ENCODE results near the gene PNMA6E. TPM values are rescaled to one million over a fixed set of nuclear protein-coding genes. Genes with fewer than 3 reads are reported as not detected.

The PNMA6E gene
- total RNA-seq, 3 donors from 2014 or later = not detected

DNA sequence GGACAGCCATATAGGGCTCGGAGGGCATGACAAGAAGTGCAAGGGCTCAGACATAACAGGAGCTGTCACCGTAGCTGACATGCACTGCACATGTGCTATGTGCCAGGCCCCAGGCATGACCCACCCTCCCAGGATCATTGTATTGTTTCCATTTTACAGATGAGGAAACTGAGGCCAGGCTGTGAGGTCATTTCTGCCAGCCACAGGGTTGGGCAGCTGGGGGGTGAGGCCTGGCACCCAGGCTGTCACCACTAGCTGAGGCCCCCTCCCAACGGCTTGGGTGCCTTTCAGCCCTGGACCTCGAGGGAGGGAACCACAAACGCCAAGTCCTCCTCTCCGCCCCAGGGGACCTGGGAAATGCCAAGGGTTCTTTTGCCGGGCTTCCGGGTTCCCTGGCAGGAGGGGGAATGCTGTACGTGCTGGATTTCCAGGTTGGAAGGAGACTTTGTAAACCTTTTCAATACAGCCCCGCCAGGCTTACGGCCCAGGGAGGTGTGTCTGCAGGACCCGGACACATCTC, 32.1 kb upstream of the PNMA6E start:
- Histone ChIP-seq H3K36me3 (ENCODE audit: low read depth) (no peaks in the 10 kb centered on the region), H3K4me1 (ENCODE audit: low read depth) (no peaks in the 10 kb centered on the region), H3K9me3 (no peaks in the 10 kb centered on the region), H3K4me3 (no peak overlapping the region)
- DNase-seq (no peak), ATAC-seq (no peak)
- TF ChIP-seq, protein P1, sequence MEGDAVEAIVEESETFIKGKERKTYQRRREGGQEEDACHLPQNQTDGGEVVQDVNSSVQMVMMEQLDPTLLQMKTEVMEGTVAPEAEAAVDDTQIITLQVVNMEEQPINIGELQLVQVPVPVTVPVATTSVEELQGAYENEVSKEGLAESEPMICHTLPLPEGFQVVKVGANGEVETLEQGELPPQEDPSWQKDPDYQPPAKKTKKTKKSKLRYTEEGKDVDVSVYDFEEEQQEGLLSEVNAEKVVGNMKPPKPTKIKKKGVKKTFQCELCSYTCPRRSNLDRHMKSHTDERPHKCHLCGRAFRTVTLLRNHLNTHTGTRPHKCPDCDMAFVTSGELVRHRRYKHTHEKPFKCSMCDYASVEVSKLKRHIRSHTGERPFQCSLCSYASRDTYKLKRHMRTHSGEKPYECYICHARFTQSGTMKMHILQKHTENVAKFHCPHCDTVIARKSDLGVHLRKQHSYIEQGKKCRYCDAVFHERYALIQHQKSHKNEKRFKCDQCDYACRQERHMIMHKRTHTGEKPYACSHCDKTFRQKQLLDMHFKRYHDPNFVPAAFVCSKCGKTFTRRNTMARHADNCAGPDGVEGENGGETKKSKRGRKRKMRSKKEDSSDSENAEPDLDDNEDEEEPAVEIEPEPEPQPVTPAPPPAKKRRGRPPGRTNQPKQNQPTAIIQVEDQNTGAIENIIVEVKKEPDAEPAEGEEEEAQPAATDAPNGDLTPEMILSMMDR (IDR thresholded peaks at IDR 0.05) = no peak
- intact Hi-C loops (cut with DNase I, micrococcal nuclease) = no loop called here

DNA sequence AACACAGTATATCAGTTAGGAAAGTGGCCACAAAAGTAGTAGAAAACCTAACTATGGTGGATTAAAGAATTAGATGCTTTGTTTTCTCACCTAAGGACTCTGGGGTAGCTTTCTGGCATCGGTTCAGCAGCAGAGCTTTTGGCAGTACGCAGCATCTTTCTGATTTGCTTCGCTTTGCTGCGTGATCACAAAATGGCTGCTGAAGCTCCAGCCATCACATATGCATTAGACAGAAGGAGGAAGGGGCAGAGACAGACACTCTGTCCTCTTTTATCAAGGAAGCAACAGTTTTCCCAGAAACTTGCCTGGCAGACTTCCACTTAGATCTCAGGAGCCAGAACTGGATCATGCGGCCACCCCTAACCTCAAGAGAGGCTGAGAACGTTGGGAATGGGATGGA, 29.6 kb upstream of the PNMA6E start:
- no peaks in the 10 kb centered on the region for H3K4me1 ChIP-seq (ENCODE audit: low read depth)
- no peak overlapping the region for H3K4me3 ChIP-seq
- intact Hi-C loops (cut with DNase I, micrococcal nuclease) = no loop called here
- no peak for DNase-seq
- TF ChIP-seq, protein P1 (IDR thresholded peaks at IDR 0.05) = no peak
- H3K36me3 ChIP-seq (ENCODE audit: low read depth) = no peaks in the 10 kb centered on the region
- H3K9me3 ChIP-seq = no peaks in the 10 kb centered on the region
- ATAC-seq = no peak

DNA sequence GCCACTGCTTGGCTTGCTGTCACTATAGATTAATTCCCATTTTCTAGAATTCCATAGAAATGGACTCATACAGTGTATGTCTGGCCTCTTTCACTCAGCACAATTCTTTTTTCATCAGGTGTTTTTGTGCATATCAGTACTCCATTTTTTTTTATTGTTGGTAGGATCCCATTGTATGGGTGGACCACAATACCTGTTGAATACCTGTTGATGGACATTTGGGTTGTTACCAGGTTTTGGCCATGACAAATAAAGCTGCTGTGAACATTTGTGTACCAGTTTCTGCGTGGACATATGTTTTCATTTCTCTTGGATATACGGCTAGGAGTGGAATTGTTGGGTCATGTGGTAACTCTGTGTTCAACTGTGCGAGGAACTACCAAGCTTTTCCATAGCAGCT, 25.1 kb upstream of the PNMA6E start:
- H3K4me1 ChIP-seq (ENCODE audit: low read depth) = no peaks in the 10 kb centered on the region
- no peak for ATAC-seq
- TF ChIP-seq, protein P1 (IDR thresholded peaks at IDR 0.05) = no peak
- no peak for DNase-seq
- intact Hi-C loops (cut with DNase I, micrococcal nuclease) = no loop called here
- H3K36me3 ChIP-seq (ENCODE audit: low read depth) = no peaks in the 10 kb centered on the region
- no peaks in the 10 kb centered on the region for H3K9me3 ChIP-seq
- H3K4me3 ChIP-seq = no peak overlapping the region

DNA sequence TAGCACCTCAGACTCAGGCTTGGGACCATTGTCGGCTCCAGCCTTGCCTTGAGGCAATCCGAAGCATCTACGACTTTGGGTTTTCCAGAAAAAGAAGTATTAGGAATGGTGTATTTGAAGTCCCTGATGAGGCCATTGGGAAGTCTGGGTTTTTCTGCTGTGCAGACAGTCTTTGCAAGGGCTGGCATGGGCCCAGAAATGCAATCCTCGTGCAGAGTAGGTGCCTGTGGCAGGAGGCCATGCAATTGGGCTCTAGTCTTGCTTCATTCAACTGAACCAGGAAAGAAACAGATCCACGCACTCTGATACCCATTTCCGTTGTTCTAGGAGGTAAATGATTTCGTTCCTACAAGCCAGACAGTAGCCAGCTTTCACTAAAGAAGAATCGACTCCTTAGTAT, 22.5 kb upstream of the PNMA6E start:
- no peak overlapping the region for H3K4me3 ChIP-seq
- no peaks in the 10 kb centered on the region for H3K4me1 ChIP-seq (ENCODE audit: low read depth)
- no peaks in the 10 kb centered on the region for H3K36me3 ChIP-seq (ENCODE audit: low read depth)
- TF ChIP-seq, protein P1 (IDR thresholded peaks at IDR 0.05) = no peak
- no peak for DNase-seq
- intact Hi-C loops (cut with DNase I, micrococcal nuclease) = no loop called here
- H3K9me3 ChIP-seq = no peaks in the 10 kb centered on the region
- no peak for ATAC-seq

DNA sequence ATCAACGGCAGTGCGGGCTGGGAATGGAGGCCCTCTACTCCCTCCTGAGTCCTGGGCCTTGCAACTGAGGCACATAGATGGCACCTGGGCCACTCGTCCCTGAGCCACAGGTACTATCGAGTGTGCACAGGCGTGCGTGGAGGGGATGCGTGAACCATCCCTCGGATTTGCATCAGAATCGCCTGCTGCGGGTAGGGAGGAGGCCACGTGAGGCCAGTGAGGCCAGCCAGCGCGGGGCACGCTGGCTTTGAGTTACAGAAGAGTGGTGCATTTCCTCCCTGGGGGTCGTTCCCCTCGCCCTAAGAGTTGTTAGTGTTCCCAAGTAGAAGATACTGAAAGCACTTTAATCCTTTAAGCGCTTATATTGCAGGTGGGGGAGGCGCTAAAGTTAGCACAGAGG, 20.7 kb upstream of the PNMA6E start:
- intact Hi-C loops (cut with DNase I, micrococcal nuclease) = no loop called here
- DNase-seq (no peak), ATAC-seq (no peak)
- H3K9me3 ChIP-seq = no peaks in the 10 kb centered on the region
- no peak overlapping the region for H3K4me3 ChIP-seq
- H3K36me3 ChIP-seq (ENCODE audit: low read depth) = no peaks in the 10 kb centered on the region
- TF ChIP-seq, protein P1 (IDR thresholded peaks at IDR 0.05) = no peak
- H3K4me1 ChIP-seq (ENCODE audit: low read depth) = no peaks in the 10 kb centered on the region
